HCT116 (cell line): ENCODE data around the gene MAX. TPM values are rescaled to one million over a fixed set of nuclear protein-coding genes. Genes with fewer than 3 reads are reported as not detected.

ENCODE experiments used
- ATAC-seq: fragments of 200-7000 bp; cut with Tn5 transposase; 2 replicates; pipeline ENCODE4 v1.9.1; 2020; ENCODE audit warnings: mild to moderate bottlenecking, moderate library complexity
- BruUV-seq: library from RNA; stranded (reverse); fragments of 400-500 nt; replicated peaks from 2 replicates; lab custom pipeline; 2021; lab: Mats Ljungman, UMichigan
- CTCF ChIA-PET: fragments of 300-600 bp; sonication (Branson Sonifier 250); formaldehyde crosslinking; loops from one replicate; lab custom pipeline; 2021; ENCODE audit warnings: antibody characterized with exemption; lab: Charles Lee
- POLR2A ChIA-PET: fragments of 300-600, 350-600 bp; sonication (Branson Sonifier 250); formaldehyde crosslinking; loops from one replicate; lab custom pipeline; 2021; ENCODE audit warnings: antibody characterized with exemption; lab: Charles Lee
- RAD21 ChIA-PET, 2 experiments: fragments of 300-600 bp; sonication (Branson Sonifier 250); formaldehyde crosslinking; loops; one replicate each; lab custom pipeline; 2023; ENCODE audit warnings: low total read pairs in 2 of 2; ENCODE audit not compliant: uncharacterized antibody in 2 of 2, unreplicated experiment in 2 of 2, low non-redundant PET in 1 of 2; lab: Charles Lee
- DNase-seq: peaks from one replicate; pipeline ENCODE4 v3.0.0-alpha.2; 2010; ENCODE audit warnings: low read depth, low spot score
- H2AFZ ChIP-seq: fragments of 200-600 bp; shearing (Covaris generic), sonication (generic); 2 replicates; pipeline ENCODE4 v1.6.1; 2017; ENCODE audit warnings: low read depth, mixed run types, mixed read lengths, antibody characterized with exemption, low read length; ENCODE audit not compliant: poor library complexity, severe bottlenecking
- H3K27ac ChIP-seq: 2 replicates; pipeline ENCODE4 v1.5.1; 2012; ENCODE audit warnings: low read depth, low read length
- H3K27me3 ChIP-seq: fragments of 200-600 bp; sonication (generic); 2 replicates; pipeline ENCODE4 v1.6.1; 2016; ENCODE audit warnings: mixed run types, low read length, mixed read lengths; ENCODE audit not compliant: insufficient read depth
- H3K36me3 ChIP-seq, 2 experiments: fragments of 200-500 bp in 1 of 2; fragments of 200-600 bp in 1 of 2; sonication (Bioruptor generic) in 1 of 2; sonication (generic) in 1 of 2; 2 replicates each; pipeline versions ENCODE4 v1.5.1 to v1.6.1; 2014 to 2016; ENCODE audit warnings: low read length in 2 of 2, inconsistent platforms in 1 of 2, mixed read lengths in 1 of 2, mixed run types in 1 of 2; ENCODE audit not compliant: insufficient read depth in 2 of 2, control insufficient read depth in 1 of 2
- H3K4me1 ChIP-seq, 2 experiments: fragments of 200-600 bp in 1 of 2; sonication (generic) in 1 of 2; 2 replicates each; pipeline versions ENCODE4 v1.5.1 to v1.6.1; 2012 to 2017; ENCODE audit warnings: low read length in 2 of 2, inconsistent platforms in 1 of 2, mild to moderate bottlenecking in 1 of 2, mixed read lengths in 1 of 2, mixed run types in 1 of 2, moderate library complexity in 1 of 2; ENCODE audit not compliant: insufficient read depth in 2 of 2, control insufficient read depth in 1 of 2
- H3K4me2 ChIP-seq: fragments of 200-600 bp; sonication (generic); 2 replicates; pipeline ENCODE4 v1.6.1; 2017; ENCODE audit warnings: mixed run types, low read length, mixed read lengths
- H3K4me3 ChIP-seq, 2 experiments: fragments of 200-600 bp in 1 of 2; sonication (generic) in 1 of 2; replicated peaks in 1 of 2; 2 replicates each; pipeline ENCODE4 v1.5.1; 2011 to 2016; ENCODE audit warnings: low read length in 2 of 2, control low read depth in 1 of 2, low read depth in 1 of 2, mild to moderate bottlenecking in 1 of 2, mixed read lengths in 1 of 2, mixed run types in 1 of 2
- H3K79me2 ChIP-seq: fragments of 200-600 bp; sonication (generic); 2 replicates; pipeline ENCODE4 v1.6.1; 2017; ENCODE audit warnings: mild to moderate bottlenecking, mixed run types, low read length, moderate library complexity, mixed read lengths; ENCODE audit not compliant: insufficient read depth
- H3K9ac ChIP-seq: fragments of 200-600 bp; sonication (generic); 2 replicates; pipeline ENCODE4 v1.6.1; 2016; ENCODE audit warnings: low read length, mixed read lengths
- H3K9me2 ChIP-seq: fragments of 200-600 bp; sonication (generic), shearing (Covaris generic); 2 replicates; pipeline ENCODE4 v1.6.1; 2017; ENCODE audit warnings: mixed run types, mild to moderate bottlenecking, moderate library complexity; ENCODE audit not compliant: insufficient read depth
- H3K9me3 ChIP-seq, 2 experiments: fragments of 200-500 bp in 1 of 2; fragments of 200-600 bp in 1 of 2; sonication (Bioruptor generic) in 1 of 2; sonication (generic) in 1 of 2; 2 replicates each; pipeline ENCODE4 v1.6.1; 2014 to 2017; ENCODE audit warnings: low read length in 2 of 2, mixed read lengths in 2 of 2, inconsistent platforms in 1 of 2, low read depth in 1 of 2, mild to moderate bottlenecking in 1 of 2, mixed run types in 1 of 2, moderate library complexity in 1 of 2; ENCODE audit not compliant: control insufficient read depth in 1 of 2, insufficient read depth in 1 of 2
- H4K20me1 ChIP-seq: fragments of 200-600 bp; sonication (generic), shearing (Covaris generic); 2 replicates; pipeline ENCODE4 v1.6.1; 2017; ENCODE audit warnings: mixed run types, mild to moderate bottlenecking, moderate library complexity; ENCODE audit not compliant: insufficient read depth
- ATF3 ChIP-seq: IDR thresholded peaks from 2 replicates; pipeline ENCODE4 v1.6.1; 2012
- CBX3 ChIP-seq: IDR thresholded peaks from 2 replicates; pipeline ENCODE4 v1.6.1; 2012; ENCODE audit warnings: low read depth
- CEBPB ChIP-seq: IDR thresholded peaks from 2 replicates; pipeline ENCODE4 v1.6.1; 2012; ENCODE audit warnings: low read depth
- CTCF ChIP-seq, 3 experiments: fragments of 200-600 bp in 1 of 3; sonication (generic) in 1 of 3; IDR thresholded peaks in 2 of 3; conservative IDR thresholded peaks in 1 of 3; 2 replicates each; pipeline ENCODE4 v1.5.1; 2012 to 2017; ENCODE audit warnings: low read depth in 2 of 3, low read length in 2 of 3, antibody characterized with exemption in 1 of 3, borderline replicate concordance in 1 of 3, control low read depth in 1 of 3, mild to moderate bottlenecking in 1 of 3, mixed read lengths in 1 of 3, mixed run types in 1 of 3, moderate library complexity in 1 of 3; ENCODE audit not compliant: insufficient read depth in 1 of 3
- JUND ChIP-seq: IDR thresholded peaks from 2 replicates; pipeline ENCODE4 v1.6.1; 2012
- POLR2A ChIP-seq: IDR thresholded peaks from 2 replicates; pipeline ENCODE4 v1.7.0; 2011; ENCODE audit warnings: borderline replicate concordance; ENCODE audit not compliant: insufficient read depth, insufficient read length; ENCODE audit errors: extremely low read depth
- POLR2AphosphoS5 ChIP-seq: IDR thresholded peaks from 2 replicates; pipeline ENCODE4 v1.6.1; 2011; ENCODE audit warnings: mild to moderate bottlenecking, low read depth, low read length, moderate library complexity
- RAD21 ChIP-seq: IDR thresholded peaks from 2 replicates; pipeline ENCODE4 v1.6.1; 2012; ENCODE audit warnings: low read depth, mild to moderate bottlenecking
- REST ChIP-seq: IDR thresholded peaks from 2 replicates; pipeline ENCODE4 v1.6.1; 2012; ENCODE audit warnings: low read depth
- SIN3A ChIP-seq: IDR thresholded peaks from 2 replicates; pipeline ENCODE4 v1.6.1; 2012; ENCODE audit warnings: low read depth
- SRF ChIP-seq: IDR thresholded peaks from 2 replicates; pipeline ENCODE4 v1.6.1; 2012; ENCODE audit warnings: low read depth
- YY1 ChIP-seq: IDR thresholded peaks from 2 replicates; pipeline ENCODE4 v1.6.1; 2011; ENCODE audit warnings: low read length, low read depth, moderate library complexity, mild to moderate bottlenecking; ENCODE audit not compliant: insufficient replicate concordance; ENCODE audit errors: extremely low read depth
- ZFX ChIP-seq: fragments of 450-650 bp; IDR thresholded peaks from 2 replicates; pipeline ENCODE4 v1.6.1; 2017
- intact Hi-C: fragments of 100-400 bp; cut with micrococcal nuclease; formaldehyde crosslinking; loops from 2 replicates; pipeline ENCODE4 v1.10.0; 2022
- total RNA-seq: library from RNA; stranded (reverse); gene quantifications from one replicate; pipeline ENCODE4 v1.2.1, GENCODE V29; 2021; ENCODE audit not compliant: unreplicated experiment

MAX gene
- total RNA-seq, 1 experiment from 2014 or later: 72.6 TPM

GRCh38 chr14:65106736-65107135 is 4.4 kb upstream of the MAX start:
- Histone ChIP-seq H3K4me2 (no peak overlapping the region), H2AFZ (no peak overlapping the region), H3K4me3 (no peak overlapping the region), H3K9ac (no peak overlapping the region), H3K27me3 (no peaks in the 10 kb centered on the region), H3K36me3 (no peaks in the 10 kb centered on the region), H3K9me2 (0 out of 2 replicates have a peak, but pooled peaks cover 2% of the 10 kb centered on the region), H3K9me3 (no peaks in the 10 kb centered on the region), H3K27ac (no peak overlapping the region), H3K4me1 (peaks cover 3 to 10% of the 10 kb centered on the region in 2 experiments; a peak in 2 of 4 replicates), H4K20me1 (no peaks in the 10 kb centered on the region), H3K79me2 (peaks cover 2% of the 10 kb centered on the region; the same call in 1 of the 2 replicates)
- TF ChIP-seq SIN3A (no peak), POLR2AphosphoS5 (no peak), POLR2A (no peak), CTCF (IDR thresholded peaks at IDR 0.05 in 2 of 3, conservative IDR thresholded peaks at IDR 0.05 in 1 of 3; ENCODE audit: borderline replicate concordance in 1 of 3, insufficient read depth in 1 of 3, low read depth in 2 of 3, low read length in 2 of 3) (no peak), SRF (no peak), YY1 (no peak), CEBPB (no peak), REST (no peak), RAD21 (no peak), JUND (no peak), ATF3 (no peak), ZFX (no peak), CBX3 (no peak)
- RAD21 ChIA-PET: no interaction called here
- POLR2A ChIA-PET: interaction anchor here (0.6 kb wide), 1 partner anchor 67 kb away, joined by 3 read pairs; no protein-coding TSS in a partner anchor
- ATAC-seq (no peak), DNase-seq (no peak)
- CTCF ChIA-PET: no interaction called here
- no TSS peak for BruUV-seq
- intact Hi-C loops: no loop called here
